Breast epithelium (tissue), 4 donors: Measurements from ENCODE around the gene POLR1G. TPM values are rescaled to one million over a fixed set of nuclear protein-coding genes. Genes with fewer than 3 reads are reported as not detected.

ENCODE experiments used
- DNase-seq, 2 donors: peaks; one replicate each; pipeline ENCODE4 v3.0.0-alpha.2; 2019; ENCODE audit warnings: low spot score in 2 of 2
- H3K27ac ChIP-seq, 2 donors: fragments of 200-600 bp; sonication (generic) in 1 of 2; one replicate each; pipeline ENCODE4 v1.5.1; 2016 to 2019; ENCODE audit warnings: mild to moderate bottlenecking in 1 of 2
- H3K27me3 ChIP-seq, 2 donors: fragments of 200-600 bp; sonication (generic) in 1 of 2; one replicate each; pipeline versions ENCODE4 v1.5.1 to v1.6.0; 2017 to 2019; ENCODE audit warnings: control low read depth in 1 of 2, mild to moderate bottlenecking in 1 of 2
- H3K36me3 ChIP-seq: fragments of 200-600 bp; one replicate; pipeline ENCODE4 v1.5.1; 2019
- H3K4me1 ChIP-seq, 2 donors: fragments of 200-600 bp; sonication (generic); one replicate each; pipeline ENCODE4 v1.5.1; 2016 to 2019; ENCODE audit warnings: control low read depth in 1 of 2
- H3K4me3 ChIP-seq, 3 donors: fragments of 200-600 bp; sonication (generic); 1 replicate in 2 of 3; 2 replicates in 1 of 3; pipeline ENCODE4 v1.5.1; 2016 to 2019; ENCODE audit warnings: mild to moderate bottlenecking in 3 of 3, moderate library complexity in 2 of 3
- H3K9me3 ChIP-seq, 2 donors: fragments of 200-600 bp; sonication (generic) in 1 of 2; one replicate each; pipeline ENCODE4 v1.5.1; 2016 to 2019; ENCODE audit warnings: control low read depth in 1 of 2
- CTCF ChIP-seq, 3 donors: fragments of 450-650 bp; IDR thresholded peaks; one replicate each; pipeline ENCODE4 v1.5.1; 2016 to 2017; ENCODE audit warnings: antibody characterized with exemption in 3 of 3, mild to moderate bottlenecking in 3 of 3, moderate library complexity in 3 of 3
- POLR2A ChIP-seq: fragments of 450-650 bp; IDR thresholded peaks from one replicate; pipeline ENCODE4 v1.6.1; 2016; ENCODE audit warnings: antibody characterized with exemption, mild to moderate bottlenecking, moderate library complexity
- POLR2AphosphoS5 ChIP-seq, 3 donors: sonication (generic); formaldehyde crosslinking; IDR thresholded peaks; one replicate each; pipeline ENCODE4 v1.6.1; 2017; ENCODE audit warnings: antibody characterized with exemption in 3 of 3
- intact Hi-C: fragments of 100-400 bp; cut with DNase I; formaldehyde crosslinking; loops from one replicate; pipeline ENCODE4 v1.15.1; 2023; ENCODE audit warnings: low total_unique reads
- total RNA-seq, 3 donors: library from RNA; depleted of rRNA; stranded (reverse); fragments of >200 nt; gene quantifications; one replicate each; pipeline ENCODE4 v1.1.0, GENCODE V29; 2016

Gene POLR1G
- total RNA-seq, 3 donors from 2014 or later: 2.6 to 6.9 (median 5.3) TPM

GRCh38 chr19:45362291-45362690 lies 44.2 kb upstream of the POLR1G start:
- TF ChIP-seq POLR2AphosphoS5 (IDR thresholded peaks at IDR 0.05) (no peak), POLR2A (no peak), CTCF (IDR thresholded peaks at IDR 0.05) (no peak)
- DNase-seq: no peak
- H3K9me3 ChIP-seq: no peaks in the 10 kb centered on the region
- no peaks in the 10 kb centered on the region for H3K27me3 ChIP-seq
- intact Hi-C loops: no loop called here
- H3K27ac ChIP-seq: no peak overlapping the region
- H3K4me3 ChIP-seq: no peak overlapping the region
- no peaks in the 10 kb centered on the region for H3K4me1 ChIP-seq
- H3K36me3 ChIP-seq: no peaks in the 10 kb centered on the region

GRCh38 chr19:45363861-45364459 lies 42.5 kb upstream of the POLR1G start:
- no peaks in the 10 kb centered on the region for H3K4me1 ChIP-seq
- H3K36me3 ChIP-seq: no peaks in the 10 kb centered on the region
- TF ChIP-seq POLR2AphosphoS5 (IDR thresholded peaks at IDR 0.05): no peak
- TF ChIP-seq CTCF (IDR thresholded peaks at IDR 0.05): no peak
- TF ChIP-seq POLR2A: no peak
- H3K27me3 ChIP-seq: no peaks in the 10 kb centered on the region
- H3K4me3 ChIP-seq: no peak overlapping the region
- no peak for DNase-seq
- no peak overlapping the region for H3K27ac ChIP-seq
- no peaks in the 10 kb centered on the region for H3K9me3 ChIP-seq
- intact Hi-C loops: no loop called here

- no peaks in the 10 kb centered on the region for H3K4me1 ChIP-seq
- no peaks in the 10 kb centered on the region for H3K27me3 ChIP-seq
- no peak for TF ChIP-seq POLR2AphosphoS5 (IDR thresholded peaks at IDR 0.05)
- TF ChIP-seq POLR2A: no peak
- TF ChIP-seq CTCF (IDR thresholded peaks at IDR 0.05): no peak
- no peak overlapping the region for H3K27ac ChIP-seq
- no peak for DNase-seq
- no peaks in the 10 kb centered on the region for H3K36me3 ChIP-seq
- no peaks in the 10 kb centered on the region for H3K9me3 ChIP-seq
- intact Hi-C loops: no loop called here
- no peak overlapping the region for H3K4me3 ChIP-seq
Observed at GRCh38 chr19:45364696-45365095, 41.7 kb upstream of the POLR1G start.

GRCh38 chr19:45368127-45368526 lies 38.3 kb upstream of the POLR1G start:
- no peak overlapping the region for H3K27ac ChIP-seq
- H3K4me1 ChIP-seq: no peaks in the 10 kb centered on the region
- H3K36me3 ChIP-seq: no peaks in the 10 kb centered on the region
- no peaks in the 10 kb centered on the region for H3K27me3 ChIP-seq
- H3K9me3 ChIP-seq: no peaks in the 10 kb centered on the region
- intact Hi-C loops: loop anchor here (2.0 kb wide), 1 partner anchor 57 kb away; no protein-coding TSS in a partner anchor
- TF ChIP-seq POLR2A: no peak
- no peak for TF ChIP-seq POLR2AphosphoS5 (IDR thresholded peaks at IDR 0.05)
- no peak for TF ChIP-seq CTCF (IDR thresholded peaks at IDR 0.05)
- H3K4me3 ChIP-seq: no peak overlapping the region
- DNase-seq: no peak

GRCh38 chr19:45368737-45369340 lies 37.6 kb upstream of the POLR1G start:
- intact Hi-C loops: loop anchor here (2.0 kb wide), 1 partner anchor 58 kb away; no protein-coding TSS in a partner anchor
- Histone ChIP-seq H3K27ac (no peak overlapping the region), H3K27me3 (no peaks in the 10 kb centered on the region), H3K9me3 (no peaks in the 10 kb centered on the region), H3K36me3 (no peaks in the 10 kb centered on the region), H3K4me3 (no peak overlapping the region), H3K4me1 (no peaks in the 10 kb centered on the region)
- TF ChIP-seq POLR2A (no peak), CTCF (IDR thresholded peaks at IDR 0.05) (no peak), POLR2AphosphoS5 (IDR thresholded peaks at IDR 0.05) (no peak)
- DNase-seq: no peak
